GM18909 (cell line): Measurements from ENCODE around the gene RCSD1.
A peak's percentile ranks its signal among the peaks of the same experiment; 100 is the strongest.
"Not testable (repeated sequence)": the region's sequence is repeated elsewhere in the genome, so short reads cannot be mapped to it uniquely, and the experiment has no call there.

Source experiments
- ATAC-seq: cut with Tn5 transposase; IDR thresholded peaks from one replicate; pipeline ENCODE4 v1.9.1; 2021; ENCODE audit warnings: mild to moderate bottlenecking; ENCODE audit not compliant: unreplicated experiment, poor library complexity

Gene RCSD1, protein sequence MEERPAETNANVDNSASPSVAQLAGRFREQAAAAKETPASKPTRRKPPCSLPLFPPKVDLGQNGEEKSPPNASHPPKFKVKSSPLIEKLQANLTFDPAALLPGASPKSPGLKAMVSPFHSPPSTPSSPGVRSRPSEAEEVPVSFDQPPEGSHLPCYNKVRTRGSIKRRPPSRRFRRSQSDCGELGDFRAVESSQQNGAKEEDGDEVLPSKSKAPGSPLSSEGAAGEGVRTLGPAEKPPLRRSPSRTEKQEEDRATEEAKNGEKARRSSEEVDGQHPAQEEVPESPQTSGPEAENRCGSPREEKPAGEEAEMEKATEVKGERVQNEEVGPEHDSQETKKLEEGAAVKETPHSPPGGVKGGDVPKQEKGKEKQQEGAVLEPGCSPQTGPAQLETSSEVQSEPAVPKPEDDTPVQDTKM

DNA sequence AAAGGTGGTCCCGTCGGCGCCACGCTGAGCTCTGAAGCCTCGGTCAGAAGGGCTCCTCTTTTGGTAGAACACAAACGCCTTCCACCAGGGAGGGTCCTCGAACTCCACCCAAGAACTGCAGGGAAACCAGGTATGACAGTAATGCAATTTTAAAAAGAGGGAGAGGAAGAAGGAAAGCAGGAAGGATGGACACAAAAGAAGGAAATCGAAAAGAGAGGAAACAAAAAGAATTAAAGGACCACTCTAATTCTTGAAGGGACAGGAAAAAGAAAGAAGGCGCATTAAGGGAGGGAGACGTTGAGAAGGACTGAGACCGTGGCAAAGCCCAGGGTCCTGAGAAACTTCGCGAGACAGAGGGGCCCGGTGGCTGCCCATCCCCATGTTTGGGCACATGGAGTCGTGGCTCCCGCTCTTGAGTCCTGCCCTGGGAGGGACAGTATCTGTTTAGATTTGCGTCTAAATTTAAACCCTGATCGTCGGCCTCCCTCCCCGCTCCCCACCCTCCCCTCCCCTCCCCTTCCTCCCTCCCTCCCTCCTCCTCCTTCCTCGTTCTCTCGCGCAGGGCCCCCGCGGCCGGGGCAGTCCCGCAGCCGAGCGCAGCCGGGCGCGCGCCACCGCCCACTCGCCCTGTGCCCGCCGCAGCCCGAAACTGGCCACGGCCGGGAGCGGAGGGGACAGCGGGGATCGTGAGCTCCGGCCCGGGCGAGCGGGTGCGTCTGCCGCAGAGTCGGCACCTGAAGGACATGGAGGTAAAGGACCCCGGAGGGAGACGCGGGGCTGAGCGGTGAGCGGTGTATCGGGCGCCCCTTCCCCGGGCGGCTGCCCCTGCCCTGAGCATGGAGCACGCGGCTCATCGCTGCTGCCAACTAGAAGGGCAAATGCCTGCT lies at the start of gene RCSD1:
Gene RCSD1 (plus strand): TSS at position 552 of the 887 bp plus-strand sequence. CDS start 192 bp downstream, at position 744.
- ATAC-seq: peak; percentile 33

DNA sequence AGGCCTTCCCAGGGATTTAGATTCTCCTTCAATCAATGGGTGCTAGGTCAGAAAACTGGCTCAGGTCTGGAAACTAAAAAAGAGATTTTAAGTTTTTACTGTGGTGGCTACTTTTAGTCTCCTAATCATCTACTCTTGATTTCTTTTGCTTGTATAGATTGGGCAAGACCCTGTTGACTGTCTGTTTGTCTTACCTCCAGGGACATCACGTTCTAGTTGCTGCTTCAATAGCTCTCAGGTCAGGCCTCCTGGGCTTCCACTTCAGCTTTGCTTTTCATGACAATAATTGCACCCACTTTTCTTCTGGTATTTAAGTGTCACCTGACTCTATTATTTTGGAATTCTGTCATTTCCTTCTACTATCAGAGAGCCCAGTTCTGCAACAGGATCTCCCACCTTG lies 48.0 kb upstream of the RCSD1 start:
- no peak for ATAC-seq

GRCh38 chr1:167582722-167583121 lies 47.3 kb upstream of the RCSD1 start:
- no peak for ATAC-seq

DNA sequence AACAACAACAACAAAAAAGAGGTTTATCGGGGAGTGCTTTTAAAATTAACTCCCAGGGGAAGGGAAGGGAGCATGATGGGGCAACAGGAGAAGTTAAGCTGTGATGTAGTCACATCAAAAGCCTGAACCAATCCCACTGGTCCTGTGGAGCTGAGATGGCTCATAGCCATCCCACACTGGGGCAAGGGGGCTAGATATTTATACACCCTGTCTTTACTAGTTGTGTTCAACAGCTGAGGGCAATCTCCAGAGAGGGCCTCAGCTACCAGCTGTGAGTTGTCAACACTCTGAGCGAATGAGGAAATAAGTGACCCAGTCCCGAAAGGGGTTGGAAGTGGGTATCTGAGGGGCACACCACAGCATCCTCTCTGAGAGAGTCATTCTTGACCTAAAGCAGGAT lies 45.5 kb upstream of the RCSD1 start:
- ATAC-seq: no peak

- ATAC-seq: no peak
These were observed 42.7 kb upstream of the RCSD1 start for GRCh38 chr1:167587342-167587741.

GRCh38 chr1:167587872-167588271 lies 42.2 kb upstream of the RCSD1 start:
- no peak for ATAC-seq

GRCh38 chr1:167588361-167588760 lies 41.7 kb upstream of the RCSD1 start:
- no peak for ATAC-seq

DNA sequence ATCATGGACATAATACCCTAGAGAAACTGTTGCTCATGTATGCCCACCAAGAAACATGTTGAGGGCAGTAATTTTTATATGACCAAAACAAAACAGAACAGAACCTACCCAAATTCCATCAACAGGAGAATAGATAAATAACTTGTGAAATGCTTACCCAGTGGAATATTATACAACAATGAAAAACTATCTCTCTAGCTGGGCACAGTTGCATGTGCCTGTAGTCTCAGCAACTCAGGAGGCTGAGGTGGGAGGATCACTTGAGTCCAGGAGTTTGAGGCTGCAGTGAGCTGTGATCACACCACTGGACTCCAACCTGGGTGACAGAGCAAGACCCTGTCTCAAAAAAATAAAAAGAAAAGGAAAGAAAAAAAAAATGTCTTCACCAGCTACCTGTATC lies 37.6 kb upstream of the RCSD1 start:
- no peak for ATAC-seq

DNA sequence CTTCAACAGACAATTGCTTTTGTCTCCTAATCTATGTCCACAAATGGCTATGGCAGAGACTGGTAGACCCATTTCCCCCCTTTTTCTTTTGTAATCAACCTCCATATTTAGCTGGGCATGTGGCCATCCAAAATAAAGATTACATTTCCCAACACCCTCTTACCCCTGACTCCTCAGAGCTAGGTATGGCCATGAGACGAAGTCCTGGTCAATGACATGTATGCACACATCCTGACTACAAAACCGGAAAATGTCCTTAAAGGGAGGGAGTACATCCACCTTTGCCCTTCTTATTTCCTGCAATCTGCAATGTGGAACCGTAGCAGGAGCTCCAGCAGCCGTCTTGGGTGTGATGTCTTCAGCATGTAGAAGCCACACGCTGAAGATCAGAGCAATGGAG lies 36.2 kb upstream of the RCSD1 start:
- no peak for ATAC-seq

- ATAC-seq: no peak
These were observed 35.2 kb upstream of the RCSD1 start for GRCh38 chr1:167594822-167595221.

DNA sequence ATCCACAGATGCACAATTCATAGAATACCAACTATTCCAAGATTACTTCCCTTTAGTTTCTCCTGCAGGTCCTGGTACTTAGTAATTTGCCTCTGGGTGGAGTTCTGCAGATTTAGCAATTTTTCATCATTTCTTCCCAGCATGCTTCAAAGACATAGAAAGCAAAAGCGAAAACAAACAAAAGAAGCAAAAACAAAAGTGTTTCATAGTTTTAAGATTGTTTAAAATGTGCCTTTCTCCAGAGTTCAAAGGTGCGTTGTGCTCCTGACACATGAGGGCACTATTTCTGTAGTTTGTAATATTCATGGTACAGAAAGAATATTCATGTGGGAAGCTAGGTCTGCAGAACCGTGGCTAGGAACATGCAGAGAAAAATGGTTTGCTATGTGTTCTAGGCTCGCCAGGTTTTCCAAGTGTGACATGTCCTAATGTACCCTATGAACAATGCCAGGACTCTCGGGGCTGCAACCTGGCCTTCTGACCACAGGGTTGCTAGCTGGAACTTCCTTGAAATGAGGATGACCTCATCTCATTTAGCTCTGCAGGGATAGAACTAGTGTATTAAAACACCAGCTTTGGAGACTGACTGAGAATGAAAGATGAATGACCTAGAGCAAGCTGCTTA lies 30.0 kb upstream of the RCSD1 start:
- peak; percentile 78 for ATAC-seq

GRCh38 chr1:167601442-167602383 lies 28.3 kb upstream of the RCSD1 start:
- ATAC-seq: peak; percentile 53

DNA sequence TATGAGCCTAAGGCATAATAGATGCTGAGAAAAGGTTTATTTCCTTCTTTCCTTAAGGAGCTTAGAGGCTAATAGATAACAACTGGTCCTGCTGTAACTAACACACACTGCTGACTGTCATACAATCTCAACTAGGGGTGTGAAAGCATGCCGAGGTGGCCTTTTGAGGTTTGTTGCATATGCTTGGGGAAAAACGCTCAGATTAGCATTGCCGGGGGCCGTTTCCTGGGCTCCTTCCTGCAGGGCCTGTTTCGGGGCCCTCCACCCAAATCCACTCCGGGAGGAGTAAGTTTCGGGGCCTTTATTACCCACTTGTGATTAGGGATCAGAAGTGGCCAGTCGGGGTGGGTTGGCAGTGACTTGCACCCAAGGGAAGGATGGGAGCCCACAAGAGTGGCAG lies 27.2 kb upstream of the RCSD1 start:
- ATAC-seq: no peak

GRCh38 chr1:167605576-167605975 lies 24.5 kb upstream of the RCSD1 start:
- no peak for ATAC-seq

DNA sequence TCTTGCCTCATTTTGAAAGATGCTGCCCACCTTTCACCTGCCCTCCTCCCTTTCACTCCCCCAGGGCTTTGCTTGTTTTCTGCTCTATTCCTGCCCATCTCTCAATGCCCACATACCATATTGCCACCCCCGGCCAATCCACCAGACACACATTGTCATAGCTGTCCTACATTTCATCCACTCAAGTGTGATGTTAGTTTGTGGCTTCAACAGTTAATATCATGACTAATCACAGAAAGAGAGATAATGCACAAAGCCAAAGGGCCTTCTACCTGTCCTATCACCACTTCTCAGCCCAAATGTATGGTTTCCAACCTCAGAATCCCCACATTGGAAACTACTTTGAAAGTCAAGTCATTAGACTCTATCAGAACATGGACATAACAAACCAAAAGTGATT lies 18.0 kb upstream of the RCSD1 start:
- no peak for ATAC-seq

DNA sequence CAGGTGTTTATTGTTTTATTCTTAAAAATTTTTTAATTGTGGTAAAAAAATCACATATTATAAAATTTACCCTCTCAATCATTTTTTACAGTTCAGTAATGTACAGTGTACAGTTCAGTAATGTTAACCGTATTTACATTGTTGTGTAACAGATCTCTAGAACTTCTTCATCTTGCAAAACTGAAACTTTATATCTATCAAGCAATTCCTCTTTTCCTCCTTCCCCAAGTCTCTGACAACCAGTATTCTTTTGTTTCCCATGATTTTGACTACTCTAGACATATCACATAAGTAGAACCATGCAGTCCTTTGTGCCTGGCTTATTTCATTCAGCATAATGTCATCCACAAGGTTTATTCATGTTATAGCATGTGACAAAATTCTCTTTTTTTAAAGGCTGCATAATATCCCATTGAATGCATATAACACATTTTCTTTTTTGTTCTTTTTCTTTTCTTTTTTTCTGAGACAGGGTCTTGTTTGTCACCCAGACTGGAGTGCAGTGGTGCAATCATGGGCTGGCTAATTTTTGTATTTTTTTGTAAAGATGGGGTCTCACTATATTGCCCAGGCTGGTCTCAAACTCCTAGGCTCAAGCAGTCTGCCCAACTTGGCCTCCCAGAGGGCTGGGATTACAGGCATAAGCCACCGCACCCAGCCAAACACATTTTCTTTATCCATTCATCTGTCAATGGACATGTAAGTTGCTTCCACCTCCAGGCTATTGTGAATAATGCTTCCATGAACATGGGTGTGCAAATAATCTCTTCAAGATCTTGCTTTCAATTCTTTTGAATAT lies 17.2 kb upstream of the RCSD1 start:
- ATAC-seq: no peak

- ATAC-seq: not testable (repeated sequence)
These were observed 16.0 kb upstream of the RCSD1 start for GRCh38 chr1:167613984-167614383.

DNA sequence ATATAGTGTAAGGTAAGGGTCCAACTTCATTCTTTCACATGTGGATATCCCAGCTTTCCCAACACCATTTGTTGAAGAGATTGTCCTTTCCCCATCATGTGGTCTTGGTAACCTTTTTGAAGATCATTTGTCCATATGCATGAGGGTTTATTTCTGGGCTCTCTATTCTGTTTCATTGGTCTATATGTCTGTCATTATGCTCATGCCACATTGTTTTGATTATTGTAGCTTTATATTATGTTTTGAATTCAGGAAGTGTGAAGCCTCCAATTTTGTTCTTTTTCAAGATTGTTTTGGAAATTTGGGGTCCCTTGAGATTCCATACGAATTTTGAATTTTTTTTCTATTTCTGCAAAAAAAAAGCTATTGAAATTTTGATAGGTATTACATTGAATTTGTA lies 15.2 kb upstream of the RCSD1 start:
- no peak for ATAC-seq

DNA sequence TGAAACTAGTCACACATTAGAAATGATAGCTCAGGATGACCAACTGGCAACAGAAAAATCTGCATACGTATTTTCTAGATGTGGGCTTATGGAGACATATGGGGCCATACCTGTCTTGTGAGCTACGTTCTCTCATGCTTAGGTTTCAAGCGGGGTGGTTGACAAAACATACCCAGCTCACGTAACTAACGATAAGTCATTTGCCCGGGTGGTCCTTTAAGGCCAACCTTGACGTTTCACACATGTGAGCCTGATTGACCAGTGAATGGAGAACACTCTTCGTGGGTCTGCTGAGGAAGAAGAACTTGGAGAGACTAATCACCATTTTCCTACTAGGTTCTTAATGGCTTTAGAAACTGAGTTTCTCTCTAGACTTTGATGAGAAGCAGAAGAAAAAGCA lies 13.5 kb upstream of the RCSD1 start:
- ATAC-seq: no peak
